LNCaP clone FGC (cell line): ENCODE results near the gene SIAH1.
A peak's percentile ranks its signal among the peaks of the same experiment; 100 is the strongest.
"Not testable (repeated sequence)": the region's sequence is repeated elsewhere in the genome, so short reads cannot be mapped to it uniquely, and the experiment has no call there.

Experiments used
- DNase-seq: peaks from one replicate; pipeline ENCODE4 v3.0.0-alpha.2; 2011; ENCODE audit warnings: low read depth
- H3K4me3 ChIP-seq: 2 replicates; pipeline ENCODE4 v1.5.1; 2011; ENCODE audit warnings: mild to moderate bottlenecking, low read depth, low read length, control low read depth
- TF ChIP-seq, protein P1 (sequence below): IDR thresholded peaks from 2 replicates; pipeline ENCODE4 v1.5.1; 2012; ENCODE audit warnings: mild to moderate bottlenecking; ENCODE audit not compliant: control insufficient read depth, insufficient read depth; ENCODE audit errors: extremely low read depth

Gene SIAH1

DNA sequence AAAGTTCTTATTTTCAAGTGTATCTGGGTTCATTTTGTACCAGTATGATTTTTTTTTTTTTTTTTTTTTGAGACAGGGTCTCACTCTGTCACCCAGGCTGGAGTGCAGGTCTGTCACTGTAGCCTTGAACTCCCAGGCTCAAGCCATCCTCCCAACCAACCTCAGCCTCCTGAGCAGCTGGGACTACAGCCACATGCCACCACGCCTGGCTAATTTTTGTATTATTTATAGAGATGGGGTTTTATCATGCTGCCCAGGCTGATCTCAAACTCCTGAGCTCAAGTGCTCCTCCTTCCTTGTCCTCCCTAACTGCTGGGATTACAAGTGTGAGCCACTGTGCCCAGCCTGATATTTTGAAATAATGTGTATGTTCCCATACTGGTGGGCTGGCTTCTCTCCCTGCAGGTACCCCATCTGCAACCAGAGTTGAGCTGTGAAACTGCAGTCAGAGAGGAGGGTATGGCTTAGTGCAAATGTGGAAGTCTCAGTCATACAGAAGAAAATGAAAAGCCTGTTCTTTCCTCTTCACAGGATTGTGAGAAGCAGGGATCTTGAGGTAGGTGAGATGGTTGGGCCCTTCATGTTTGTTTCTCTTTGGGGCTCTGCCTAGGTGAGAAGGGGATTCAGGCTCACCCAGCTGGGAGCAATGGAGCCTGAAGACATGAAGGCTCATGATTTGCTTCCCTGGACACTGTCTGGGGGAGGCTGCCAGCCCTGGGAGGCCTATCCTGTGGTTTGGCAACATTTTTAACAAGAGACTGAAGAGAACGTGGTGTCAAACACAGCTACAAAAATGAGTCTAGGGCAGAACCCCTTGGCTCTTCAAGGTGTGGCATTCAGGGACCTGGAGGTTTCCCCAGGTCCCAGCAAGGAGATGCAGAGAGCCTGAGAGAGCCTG is 41.3 kb upstream of the SIAH1 start:
- no peak for DNase-seq
- TF ChIP-seq, protein P1, sequence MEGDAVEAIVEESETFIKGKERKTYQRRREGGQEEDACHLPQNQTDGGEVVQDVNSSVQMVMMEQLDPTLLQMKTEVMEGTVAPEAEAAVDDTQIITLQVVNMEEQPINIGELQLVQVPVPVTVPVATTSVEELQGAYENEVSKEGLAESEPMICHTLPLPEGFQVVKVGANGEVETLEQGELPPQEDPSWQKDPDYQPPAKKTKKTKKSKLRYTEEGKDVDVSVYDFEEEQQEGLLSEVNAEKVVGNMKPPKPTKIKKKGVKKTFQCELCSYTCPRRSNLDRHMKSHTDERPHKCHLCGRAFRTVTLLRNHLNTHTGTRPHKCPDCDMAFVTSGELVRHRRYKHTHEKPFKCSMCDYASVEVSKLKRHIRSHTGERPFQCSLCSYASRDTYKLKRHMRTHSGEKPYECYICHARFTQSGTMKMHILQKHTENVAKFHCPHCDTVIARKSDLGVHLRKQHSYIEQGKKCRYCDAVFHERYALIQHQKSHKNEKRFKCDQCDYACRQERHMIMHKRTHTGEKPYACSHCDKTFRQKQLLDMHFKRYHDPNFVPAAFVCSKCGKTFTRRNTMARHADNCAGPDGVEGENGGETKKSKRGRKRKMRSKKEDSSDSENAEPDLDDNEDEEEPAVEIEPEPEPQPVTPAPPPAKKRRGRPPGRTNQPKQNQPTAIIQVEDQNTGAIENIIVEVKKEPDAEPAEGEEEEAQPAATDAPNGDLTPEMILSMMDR: no peak
- no peak overlapping the region for H3K4me3 ChIP-seq

DNA sequence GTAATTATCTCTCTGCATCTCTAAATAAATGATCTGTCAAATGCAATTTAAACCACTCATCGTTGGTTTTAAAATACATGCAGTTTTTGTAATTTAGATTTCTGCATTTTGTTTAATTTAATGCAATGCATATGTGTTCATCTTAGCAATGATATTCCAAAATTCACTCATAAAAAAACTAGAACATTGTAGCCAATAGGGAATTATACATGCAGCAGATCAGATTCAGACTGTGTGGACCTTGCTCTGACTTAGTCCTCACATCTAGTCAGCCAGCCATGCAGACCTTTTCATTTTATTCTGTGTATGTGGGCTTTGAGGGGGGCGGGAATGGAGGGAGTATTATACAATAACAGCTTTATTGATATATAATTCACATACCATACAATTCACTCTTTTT is 37.3 kb upstream of the SIAH1 start:
- DNase-seq: no peak
- no peak overlapping the region for H3K4me3 ChIP-seq
- TF ChIP-seq, protein P1: no peak

DNA sequence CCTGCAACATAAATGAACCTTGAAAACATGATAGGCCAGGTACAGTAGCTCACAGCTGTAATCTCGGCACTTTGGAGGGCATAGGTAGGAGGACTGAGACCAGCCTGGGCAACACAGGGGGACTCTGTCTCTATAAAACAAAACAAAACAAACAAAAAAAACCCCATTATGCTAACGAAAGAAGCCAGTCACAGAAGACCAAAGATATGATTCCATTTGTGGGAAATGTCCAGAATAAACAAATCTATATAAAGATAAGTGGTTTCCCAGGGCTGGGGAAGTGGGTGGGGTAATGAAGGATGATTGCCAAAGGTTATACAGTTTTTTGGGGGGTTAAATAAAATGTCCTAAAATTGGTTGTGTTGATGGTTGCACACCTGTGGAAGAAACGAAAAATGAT is 36.5 kb upstream of the SIAH1 start:
- no peak overlapping the region for H3K4me3 ChIP-seq
- no peak for DNase-seq
- TF ChIP-seq, protein P1: no peak

DNA sequence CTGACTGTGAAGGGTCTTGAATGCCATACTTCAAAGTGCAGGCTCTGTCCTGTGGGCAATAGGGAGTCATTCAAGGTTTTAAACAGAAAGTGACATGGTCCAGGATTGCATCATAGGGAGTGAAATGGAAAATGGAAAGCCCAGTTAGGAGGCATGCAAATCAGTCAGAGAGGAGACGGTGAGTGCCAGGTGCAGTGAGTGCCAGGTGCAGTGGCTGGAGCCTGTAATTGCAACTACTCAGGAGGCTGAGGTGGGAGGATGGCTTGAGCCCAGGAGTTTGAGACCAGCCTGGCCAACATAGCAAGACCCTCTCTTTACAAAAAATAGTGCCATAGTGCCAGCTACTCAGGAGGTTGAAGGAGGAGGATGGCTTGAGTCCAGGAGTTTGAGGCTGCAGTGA is 35.2 kb upstream of the SIAH1 start:
- TF ChIP-seq, protein P1: no peak

DNA sequence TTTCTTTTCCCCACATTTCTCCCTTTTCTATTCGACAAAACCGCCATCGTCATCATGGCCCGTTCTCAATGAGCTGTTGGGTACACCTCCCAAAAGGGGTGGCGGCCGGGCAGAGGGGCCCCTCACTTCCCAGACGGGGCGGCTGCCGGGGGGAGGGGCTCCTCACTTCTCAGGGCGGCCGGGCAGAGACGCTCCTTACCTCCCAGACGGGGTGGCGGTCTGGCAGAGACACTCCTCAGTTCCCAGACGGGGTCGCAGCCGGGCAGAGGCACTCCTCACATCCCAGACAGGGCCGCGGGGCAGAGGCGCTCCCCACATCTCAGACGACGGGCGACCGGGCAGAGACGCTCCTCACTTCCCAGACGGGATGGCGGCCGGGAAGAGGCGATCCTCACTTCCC is 31.4 kb upstream of the SIAH1 start:
- H3K4me3 ChIP-seq: not testable (repeated sequence)

More for the DNA sequence above, 35.2 kb upstream of the SIAH1 start:
- no peak overlapping the region for H3K4me3 ChIP-seq
- no peak for DNase-seq

DNA sequence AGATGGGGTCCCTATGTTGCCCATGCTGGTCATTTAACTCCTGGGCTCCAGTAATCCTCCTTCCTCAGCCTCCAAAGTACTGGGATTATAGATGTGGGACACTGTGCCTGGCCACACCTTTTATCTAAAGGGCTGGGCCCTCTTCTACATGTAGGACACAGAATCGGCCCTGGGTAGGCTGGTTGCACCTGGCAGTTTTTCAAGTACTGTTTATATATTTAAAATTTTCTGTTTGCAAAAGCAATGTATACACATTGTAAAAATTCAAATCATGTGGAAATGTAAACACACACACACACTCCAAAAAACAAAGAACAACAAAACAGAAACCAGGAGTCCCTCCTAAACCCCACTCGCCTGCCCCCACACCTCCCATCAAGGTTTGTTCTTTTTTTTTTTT is 28.1 kb upstream of the SIAH1 start:
- TF ChIP-seq, protein P1: no peak
- H3K4me3 ChIP-seq: no peak overlapping the region
- peak; percentile 88 for DNase-seq

More for the DNA sequence above, 31.4 kb upstream of the SIAH1 start:
- not testable (repeated sequence) for DNase-seq

DNA sequence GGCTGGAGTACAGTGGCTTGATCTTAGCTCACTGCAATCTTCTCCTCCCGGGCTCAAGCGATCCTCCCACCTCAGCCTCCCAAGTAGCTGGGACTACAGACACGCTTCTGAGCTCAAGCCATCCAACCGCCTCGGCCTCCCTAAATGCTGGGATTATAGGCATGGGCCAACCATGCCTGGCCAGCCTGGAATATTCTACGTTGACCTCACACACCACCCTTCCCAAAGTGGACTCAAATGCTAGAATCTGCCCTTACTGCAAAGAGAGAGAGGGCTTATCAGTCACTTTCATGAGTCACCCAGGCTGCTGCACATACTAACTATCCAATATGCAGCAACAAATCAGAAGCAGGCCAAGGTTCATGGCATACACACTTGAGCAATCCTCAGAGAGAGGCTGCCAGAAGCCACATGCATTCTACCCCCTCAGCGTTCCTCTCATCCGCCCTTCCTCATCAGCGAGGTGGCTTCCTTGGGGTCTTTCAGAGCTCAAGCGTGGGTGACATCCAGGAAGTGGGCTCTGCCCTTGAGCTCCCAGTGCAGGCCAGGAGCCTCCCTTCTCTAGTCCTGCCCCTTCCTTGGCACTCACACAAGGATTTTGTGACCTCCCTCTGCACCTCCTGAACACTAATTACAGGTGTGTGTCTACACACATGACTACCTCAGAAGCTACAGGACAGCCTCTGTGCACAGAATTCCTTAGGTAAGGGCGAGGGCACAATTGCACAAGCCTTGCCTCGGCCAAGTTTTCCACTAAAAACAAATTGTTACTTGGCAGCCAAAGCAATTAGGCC is 24.8 kb upstream of the SIAH1 start:
- no peak for DNase-seq
- TF ChIP-seq, protein P1: no peak
- H3K4me3 ChIP-seq: no peak overlapping the region
